HG02840 (cell line): Measurements from ENCODE around the gene RBPJ.

Experiments used
- ATAC-seq: cut with Tn5 transposase; IDR thresholded peaks from one replicate; pipeline ENCODE4 v1.9.1; 2021; ENCODE audit warnings: mild to moderate bottlenecking, moderate library complexity, moderate number of reproducible peaks; ENCODE audit not compliant: unreplicated experiment, low FRiP score

Gene RBPJ

GRCh38 chr4:26410385-26411293, 89.8 kb downstream of the RBPJ start:
- no peak for ATAC-seq

- ATAC-seq: no peak
These were observed 91.9 kb downstream of the RBPJ start for GRCh38 chr4:26412381-26413372.

GRCh38 chr4:26413582-26413981, 92.8 kb downstream of the RBPJ start:
- no peak for ATAC-seq

GRCh38 chr4:26418107-26418506, 97.3 kb downstream of the RBPJ start:
- no peak for ATAC-seq

GRCh38 chr4:26418850-26419249, 98.0 kb downstream of the RBPJ start:
- no peak for ATAC-seq

GRCh38 chr4:26420438-26420837, 99.6 kb downstream of the RBPJ start:
- ATAC-seq: no peak

- ATAC-seq: no peak
These were observed 100.1 kb downstream of the RBPJ start for GRCh38 chr4:26420913-26421312.

- no peak for ATAC-seq
These were observed 103.3 kb downstream of the RBPJ start for GRCh38 chr4:26424153-26424552.

GRCh38 chr4:26424838-26425237, 104.0 kb downstream of the RBPJ start:
- ATAC-seq: no peak

- ATAC-seq: no peak
These were observed 105.1 kb downstream of the RBPJ start for GRCh38 chr4:26425953-26426352.

- no peak for ATAC-seq
These were observed 106.1 kb downstream of the RBPJ start for GRCh38 chr4:26426892-26427291.

- no peak for ATAC-seq
These were observed 109.1 kb downstream of the RBPJ start for GRCh38 chr4:26429910-26430309.

GRCh38 chr4:26431461-26432180, 110.8 kb downstream of the RBPJ start:
- no peak for ATAC-seq

- ATAC-seq: no peak
These were observed 111.6 kb downstream of the RBPJ start for GRCh38 chr4:26432419-26432818.

- ATAC-seq: no peak
These were observed 112.7 kb downstream of the RBPJ start for GRCh38 chr4:26433556-26433955.

GRCh38 chr4:26434030-26434639, 113.3 kb downstream of the RBPJ start:
- no peak for ATAC-seq

GRCh38 chr4:26441102-26441501, 120.3 kb downstream of the RBPJ start:
- ATAC-seq: no peak

- ATAC-seq: no peak
These were observed 121.0 kb downstream of the RBPJ start for GRCh38 chr4:26441771-26442170.

- no peak for ATAC-seq
These were observed 126.6 kb downstream of the RBPJ start for GRCh38 chr4:26447378-26447777.

- no peak for ATAC-seq
These were observed 129.6 kb downstream of the RBPJ start for GRCh38 chr4:26450418-26450817.
